ENCODE measurements around the gene TMEM39B.
A peak's percentile ranks its signal among the peaks of the same experiment; 100 is the strongest.
"Not testable (repeated sequence)": the region's sequence is repeated elsewhere in the genome, so short reads cannot be mapped to it uniquely, and the experiment has no call there.

Gene TMEM39B

DNA sequence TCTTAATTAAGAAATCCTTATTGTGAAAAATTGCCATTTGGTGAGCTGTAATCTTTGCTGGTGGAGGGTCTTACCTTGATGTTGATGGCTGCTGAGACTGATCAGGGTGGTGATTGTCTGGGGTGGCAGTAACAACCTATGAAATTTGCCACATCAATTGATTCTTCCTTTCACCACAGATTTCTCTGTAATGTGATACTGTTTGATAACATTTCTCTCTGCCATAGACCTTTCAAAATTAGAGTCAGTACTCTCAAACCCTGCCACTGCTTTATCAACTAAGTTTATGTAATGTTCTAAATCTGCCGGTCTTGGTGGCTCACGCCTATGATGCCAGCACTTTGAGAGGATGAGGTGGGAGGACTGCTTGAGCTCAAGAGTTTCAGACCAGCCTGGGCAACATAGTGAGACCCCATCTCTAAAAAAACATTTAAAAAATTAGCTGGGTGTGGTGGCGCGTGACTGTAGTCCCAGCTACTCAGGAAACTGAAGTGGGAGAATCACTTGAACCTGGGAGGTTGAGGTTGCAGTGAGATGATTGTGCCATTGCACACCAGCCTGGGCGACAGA is 40.2 kb downstream of the TMEM39B start:
- peaks cover 25% of the 10 kb centered on the region for H3K4me1 Mint-ChIP-seq (ENCODE audit: low read depth)
- peak overlapping the region; percentile 1 for H3K27ac Mint-ChIP-seq
- H3K4me3 Mint-ChIP-seq = peak overlapping the region; percentile 5
- H3K9me3 Mint-ChIP-seq = no peaks in the 10 kb centered on the region
- H3K27me3 Mint-ChIP-seq (ENCODE audit: low read depth) = no peaks in the 10 kb centered on the region
- peaks cover 3% of the 10 kb centered on the region for H3K36me3 Mint-ChIP-seq (ENCODE audit: low read depth)

DNA sequence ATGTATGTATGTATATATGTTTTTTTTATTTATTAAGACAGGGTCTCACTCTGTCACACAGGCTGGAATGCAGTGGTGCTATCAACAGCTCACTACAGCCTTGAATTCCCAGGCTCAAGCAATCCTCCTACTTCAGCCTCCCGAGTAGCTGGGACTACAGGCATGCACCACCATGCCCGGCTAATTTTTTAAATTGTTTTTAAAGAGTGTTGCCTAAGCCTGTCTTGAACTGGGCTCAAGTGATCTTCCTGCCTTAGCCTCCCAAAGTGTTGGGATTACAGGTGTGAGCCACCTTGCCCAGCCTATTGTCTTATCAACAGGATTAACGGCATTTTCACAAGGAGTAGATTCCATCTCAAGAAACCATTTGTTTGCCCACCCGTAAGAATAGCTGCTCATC is 40.7 kb downstream of the TMEM39B start:
- not testable (repeated sequence) for H3K27ac Mint-ChIP-seq; H3K27me3 Mint-ChIP-seq (ENCODE audit: low read depth); H3K36me3 Mint-ChIP-seq (ENCODE audit: low read depth); H3K4me3 Mint-ChIP-seq; H3K9me3 Mint-ChIP-seq
- H3K4me1 Mint-ChIP-seq (ENCODE audit: low read depth) = peaks cover 25% of the 10 kb centered on the region

DNA sequence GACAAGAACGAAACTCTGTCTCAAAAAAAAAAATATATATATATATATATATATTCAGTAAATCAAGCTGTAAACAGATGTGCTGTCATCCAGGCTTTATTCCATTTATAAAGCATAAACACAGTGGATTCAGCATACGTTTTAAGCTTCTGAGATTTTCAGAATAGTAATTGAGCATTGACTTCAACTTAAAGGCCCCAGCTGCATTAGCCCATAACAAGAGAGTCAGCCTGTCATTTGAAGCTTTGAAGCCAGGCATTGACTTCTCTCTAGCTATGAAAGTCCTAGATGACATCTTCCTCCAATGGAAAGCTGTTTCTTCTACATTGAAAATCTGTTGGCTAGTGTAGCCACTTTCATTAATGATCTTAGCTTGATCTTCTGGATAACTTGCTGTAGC is 41.7 kb downstream of the TMEM39B start:
- H3K4me3 Mint-ChIP-seq = no peak overlapping the region
- no peaks in the 10 kb centered on the region for H3K27me3 Mint-ChIP-seq (ENCODE audit: low read depth)
- no peaks in the 10 kb centered on the region for H3K9me3 Mint-ChIP-seq
- no peak overlapping the region for H3K27ac Mint-ChIP-seq
- H3K4me1 Mint-ChIP-seq (ENCODE audit: low read depth) = peaks cover 24% of the 10 kb centered on the region
- peaks cover 1% of the 10 kb centered on the region for H3K36me3 Mint-ChIP-seq (ENCODE audit: low read depth)

DNA sequence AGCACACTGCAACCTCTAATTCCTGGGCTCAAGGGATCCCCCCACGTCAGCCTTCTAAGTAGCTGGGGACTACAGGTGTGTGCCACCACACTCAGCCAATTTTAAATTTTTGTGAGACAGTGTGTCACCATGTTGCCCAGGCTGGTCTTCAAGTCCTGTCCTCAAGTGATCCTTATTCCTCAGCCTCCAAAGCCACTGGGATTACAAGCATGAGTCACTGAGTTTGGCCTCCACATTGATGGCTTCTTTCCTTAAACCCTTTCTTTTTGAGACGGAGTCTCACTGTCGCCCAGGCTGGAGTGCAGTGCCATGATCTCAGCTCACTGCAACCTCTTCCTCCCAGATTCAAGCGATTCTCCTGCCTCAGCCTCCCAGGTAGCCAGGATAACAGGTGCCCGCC is 42.8 kb downstream of the TMEM39B start:
- H3K27ac Mint-ChIP-seq = no peak overlapping the region
- no peaks in the 10 kb centered on the region for H3K9me3 Mint-ChIP-seq
- H3K4me3 Mint-ChIP-seq = no peak overlapping the region
- H3K4me1 Mint-ChIP-seq (ENCODE audit: low read depth) = peaks cover 22% of the 10 kb centered on the region
- peaks cover 1% of the 10 kb centered on the region for H3K36me3 Mint-ChIP-seq (ENCODE audit: low read depth)
- no peaks in the 10 kb centered on the region for H3K27me3 Mint-ChIP-seq (ENCODE audit: low read depth)

DNA sequence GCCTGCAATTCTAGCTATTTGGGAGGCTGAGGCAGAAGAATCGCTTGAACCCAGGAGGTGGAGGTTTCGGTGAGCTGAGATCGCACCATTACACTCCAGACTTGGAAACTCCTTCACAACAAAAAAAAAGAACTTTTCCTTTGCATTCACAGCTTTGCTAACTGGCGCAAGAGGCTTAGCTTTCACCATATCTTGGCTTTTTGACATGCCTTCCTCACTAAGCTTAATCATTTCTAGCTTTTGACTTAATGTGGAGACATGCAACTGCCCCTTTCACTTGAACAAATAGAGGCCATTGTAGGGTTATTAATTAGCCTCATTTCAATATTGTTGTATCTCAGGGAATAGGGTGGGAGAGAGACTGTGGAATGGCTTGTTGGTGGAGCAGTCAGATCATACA is 43.8 kb downstream of the TMEM39B start:
- no peak overlapping the region for H3K27ac Mint-ChIP-seq
- peaks cover 18% of the 10 kb centered on the region for H3K4me1 Mint-ChIP-seq (ENCODE audit: low read depth)
- H3K36me3 Mint-ChIP-seq (ENCODE audit: low read depth) = peaks cover 4% of the 10 kb centered on the region
- H3K27me3 Mint-ChIP-seq (ENCODE audit: low read depth) = no peaks in the 10 kb centered on the region
- no peaks in the 10 kb centered on the region for H3K9me3 Mint-ChIP-seq
- no peak overlapping the region for H3K4me3 Mint-ChIP-seq

DNA sequence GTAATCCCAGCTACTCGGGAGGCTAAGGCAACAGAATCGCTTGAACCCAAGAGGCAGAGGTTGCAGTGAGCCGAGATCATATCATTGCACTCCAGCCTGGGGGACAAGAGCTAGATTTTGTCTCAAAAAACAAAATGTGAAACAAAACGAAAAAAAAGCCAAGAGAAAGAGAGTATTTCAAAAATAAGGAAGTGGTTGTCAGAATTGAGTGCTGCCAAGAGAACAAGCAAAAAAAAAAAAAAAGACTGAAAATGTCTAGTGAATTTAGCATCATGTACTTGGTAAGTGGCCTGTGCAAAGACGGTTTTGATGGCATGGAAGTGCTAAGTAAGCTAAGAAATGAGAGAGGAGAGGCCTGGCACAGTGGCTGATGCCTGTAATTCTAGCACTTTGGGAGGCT is 49.4 kb downstream of the TMEM39B start:
- H3K36me3 Mint-ChIP-seq (ENCODE audit: low read depth) = peaks cover 9% of the 10 kb centered on the region
- H3K4me3 Mint-ChIP-seq = peak overlapping the region; percentile 9
- H3K27me3 Mint-ChIP-seq (ENCODE audit: low read depth) = no peaks in the 10 kb centered on the region
- no peak overlapping the region for H3K27ac Mint-ChIP-seq
- no peaks in the 10 kb centered on the region for H3K9me3 Mint-ChIP-seq
- H3K4me1 Mint-ChIP-seq (ENCODE audit: low read depth) = peaks cover 20% of the 10 kb centered on the region

DNA sequence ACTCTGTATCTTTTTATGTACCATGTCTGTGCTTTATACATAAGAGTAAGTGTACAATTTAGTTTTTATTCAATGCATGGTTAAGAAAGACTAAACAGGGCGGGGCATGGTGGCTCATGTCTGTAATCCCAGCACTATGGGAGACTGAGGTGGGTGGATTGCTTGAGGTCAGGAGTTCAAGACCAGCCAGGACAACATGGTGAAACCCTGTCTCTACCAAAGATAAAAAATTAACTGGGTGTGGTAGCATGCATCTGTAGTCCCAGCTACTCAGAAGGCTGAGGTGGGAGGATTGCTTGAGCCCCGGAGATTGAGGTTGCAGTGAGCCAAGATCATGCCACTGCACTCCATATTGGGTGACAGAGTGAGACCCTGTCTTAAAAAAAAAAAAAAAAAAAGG is 50.6 kb downstream of the TMEM39B start:
- H3K4me1 Mint-ChIP-seq (ENCODE audit: low read depth) = peaks cover 28% of the 10 kb centered on the region
- H3K9me3 Mint-ChIP-seq; H3K36me3 Mint-ChIP-seq (ENCODE audit: low read depth); H3K27me3 Mint-ChIP-seq (ENCODE audit: low read depth); H3K27ac Mint-ChIP-seq; H3K4me3 Mint-ChIP-seq: not testable (repeated sequence)

DNA sequence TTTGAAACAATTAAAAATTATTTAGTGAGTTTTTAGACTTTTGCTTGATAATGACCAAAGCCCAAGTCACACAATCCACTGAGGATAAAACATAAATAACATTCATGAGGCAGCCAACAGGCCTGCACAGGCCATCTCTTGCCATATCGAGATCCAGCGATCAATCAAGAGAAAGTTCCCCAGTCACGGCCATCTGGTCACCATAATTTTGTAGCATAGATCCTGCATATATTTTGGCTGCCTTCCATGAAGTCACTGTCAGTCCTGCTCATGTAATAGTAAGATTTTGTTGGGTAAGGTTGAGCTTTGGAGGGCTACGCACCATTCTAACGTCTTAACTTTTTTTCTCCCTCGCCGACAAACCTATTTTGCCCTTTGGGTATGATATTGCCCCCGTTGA is 52.6 kb downstream of the TMEM39B start:
- H3K27me3 Mint-ChIP-seq (ENCODE audit: low read depth) = no peaks in the 10 kb centered on the region
- H3K36me3 Mint-ChIP-seq (ENCODE audit: low read depth) = peaks cover 9% of the 10 kb centered on the region
- H3K9me3 Mint-ChIP-seq = no peaks in the 10 kb centered on the region
- no peak overlapping the region for H3K27ac Mint-ChIP-seq
- H3K4me3 Mint-ChIP-seq = no peak overlapping the region
- H3K4me1 Mint-ChIP-seq (ENCODE audit: low read depth) = peaks cover 31% of the 10 kb centered on the region

DNA sequence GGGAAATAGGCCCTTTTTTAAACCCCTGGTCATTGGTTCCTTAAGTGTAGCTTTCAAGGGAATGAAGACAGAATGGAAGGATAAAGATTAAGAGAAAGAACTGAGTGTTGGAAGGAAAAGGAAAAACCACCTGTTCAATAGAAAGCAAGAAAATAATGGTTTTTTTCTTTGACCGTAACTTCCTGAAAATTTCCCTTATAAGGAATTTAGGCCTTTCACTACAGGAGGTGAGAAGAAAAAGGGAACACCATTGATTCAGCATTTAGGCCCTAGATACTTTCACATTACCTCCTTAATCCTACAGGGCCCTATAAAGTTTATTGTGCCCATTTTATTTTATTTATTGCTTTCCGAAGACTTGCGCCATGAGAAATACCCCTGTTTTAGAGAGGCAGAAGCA is 54.0 kb downstream of the TMEM39B start:
- peaks cover 26% of the 10 kb centered on the region for H3K4me1 Mint-ChIP-seq (ENCODE audit: low read depth)
- H3K27me3 Mint-ChIP-seq (ENCODE audit: low read depth) = no peaks in the 10 kb centered on the region
- no peak overlapping the region for H3K27ac Mint-ChIP-seq

DNA sequence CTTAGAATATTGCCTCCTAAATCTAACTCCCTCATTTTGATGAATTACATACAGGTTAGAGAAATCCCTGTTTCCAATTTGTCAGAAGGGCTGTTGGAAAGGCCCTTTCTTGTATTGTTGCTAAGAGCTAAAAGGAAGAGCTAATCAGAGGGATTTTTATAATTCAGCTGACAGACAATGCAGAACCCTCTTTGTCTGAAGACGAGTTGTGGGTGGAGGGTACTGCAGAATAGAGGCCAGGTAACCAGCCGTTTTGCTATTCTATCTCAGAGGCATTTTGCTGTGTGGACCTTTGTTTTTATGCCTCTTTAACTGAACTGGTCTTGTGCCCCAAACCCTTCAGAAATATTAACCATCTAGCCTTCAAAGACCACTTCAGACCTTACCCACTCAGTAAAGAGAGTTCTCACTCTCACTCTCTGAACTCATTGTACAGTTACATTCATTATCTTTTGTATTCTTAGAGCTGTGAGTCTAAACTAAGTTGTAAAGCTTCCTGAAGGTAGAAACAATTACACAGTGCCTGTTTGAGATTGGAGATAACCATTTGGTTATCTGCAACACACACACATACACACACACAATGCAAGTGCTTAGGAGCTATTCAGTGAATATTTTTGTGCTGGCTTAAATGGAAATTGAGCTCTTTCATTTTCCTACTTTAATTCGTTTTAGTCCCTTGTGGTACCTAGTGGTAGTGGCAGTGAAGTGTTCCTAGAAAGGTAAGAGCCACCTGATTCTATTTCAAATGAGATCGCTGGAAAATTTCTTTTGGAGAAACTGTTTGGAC is 54.9 kb downstream of the TMEM39B start:
- Mint-ChIP-seq H3K9me3 (no peaks in the 10 kb centered on the region), H3K27ac (no peak overlapping the region), H3K4me1 (ENCODE audit: low read depth) (peaks cover 21% of the 10 kb centered on the region)

More for the DNA sequence above, 54.0 kb downstream of the TMEM39B start:
- Mint-ChIP-seq H3K9me3 (no peaks in the 10 kb centered on the region), H3K4me3 (no peak overlapping the region), H3K36me3 (ENCODE audit: low read depth) (peaks cover 6% of the 10 kb centered on the region)

DNA sequence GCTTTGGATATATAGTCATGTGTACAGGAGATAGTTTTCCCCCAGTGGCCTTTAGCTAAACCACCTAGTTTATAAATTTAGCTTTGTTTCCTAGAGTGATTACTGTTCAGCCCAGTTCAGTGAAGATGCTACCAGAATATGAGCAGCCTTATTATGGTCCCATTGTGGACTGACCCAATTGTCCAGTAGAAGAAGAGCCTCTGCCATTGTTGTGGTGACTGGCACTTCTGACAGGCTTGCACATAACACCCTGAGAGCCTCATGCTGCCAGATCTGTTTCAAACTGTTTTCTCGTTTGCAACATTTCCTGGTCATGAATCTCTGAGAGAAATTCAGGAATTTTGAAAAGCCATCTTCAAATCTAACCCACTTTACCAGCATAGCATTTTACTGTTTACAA is 55.7 kb downstream of the TMEM39B start:
- H3K27ac Mint-ChIP-seq = no peak overlapping the region
- H3K36me3 Mint-ChIP-seq (ENCODE audit: low read depth) = peaks cover 2% of the 10 kb centered on the region
- peaks cover 15% of the 10 kb centered on the region for H3K4me1 Mint-ChIP-seq (ENCODE audit: low read depth)
- no peaks in the 10 kb centered on the region for H3K9me3 Mint-ChIP-seq
- no peak overlapping the region for H3K4me3 Mint-ChIP-seq
- no peaks in the 10 kb centered on the region for H3K27me3 Mint-ChIP-seq (ENCODE audit: low read depth)

More for the DNA sequence above, 54.9 kb downstream of the TMEM39B start:
- Mint-ChIP-seq H3K27me3 (ENCODE audit: low read depth) (no peaks in the 10 kb centered on the region), H3K4me3 (no peak overlapping the region), H3K36me3 (ENCODE audit: low read depth) (peaks cover 2% of the 10 kb centered on the region)

DNA sequence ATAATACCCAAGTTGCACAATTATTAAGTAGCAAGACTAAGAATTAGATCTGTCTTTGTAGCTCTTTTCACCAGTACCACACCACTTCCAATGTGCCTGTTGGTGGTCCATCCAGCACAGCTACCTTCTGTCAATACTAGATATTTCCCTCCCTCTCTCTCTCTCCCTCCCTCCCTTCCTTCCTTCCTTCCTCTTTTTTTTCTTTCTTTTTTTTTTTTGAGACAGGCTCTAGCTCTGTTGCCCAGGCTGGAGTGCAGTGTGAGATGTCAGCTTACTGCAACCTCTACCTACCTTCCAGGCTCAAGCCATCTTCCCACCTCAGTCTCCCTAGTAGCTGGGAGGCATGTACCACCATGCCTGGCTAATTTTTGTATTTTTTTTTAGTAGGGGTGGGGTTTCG is 56.2 kb downstream of the TMEM39B start:
- H3K27ac Mint-ChIP-seq = no peak overlapping the region
- peaks cover 15% of the 10 kb centered on the region for H3K4me1 Mint-ChIP-seq (ENCODE audit: low read depth)
- no peak overlapping the region for H3K4me3 Mint-ChIP-seq
- no peaks in the 10 kb centered on the region for H3K27me3 Mint-ChIP-seq (ENCODE audit: low read depth)
- no peaks in the 10 kb centered on the region for H3K9me3 Mint-ChIP-seq
- H3K36me3 Mint-ChIP-seq (ENCODE audit: low read depth) = peaks cover 2% of the 10 kb centered on the region

DNA sequence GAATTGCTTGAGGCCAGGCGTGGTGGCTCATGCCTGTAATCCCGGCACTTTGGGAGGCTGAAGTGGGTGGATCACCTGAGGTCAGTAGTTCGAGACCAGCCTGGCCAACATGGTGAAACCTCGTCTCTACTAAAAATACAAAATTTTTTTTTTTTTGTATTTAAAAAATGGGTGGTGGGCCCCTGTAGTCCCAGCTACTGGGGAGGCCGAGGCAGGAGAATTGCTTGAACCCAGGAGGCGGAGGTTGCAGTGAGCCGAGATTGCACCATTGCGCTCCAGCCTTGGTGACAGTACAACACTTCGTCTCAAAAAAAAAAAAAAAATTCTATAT is 61.2 kb downstream of the TMEM39B start:
- not testable (repeated sequence) for H3K4me3 Mint-ChIP-seq; H3K27me3 Mint-ChIP-seq (ENCODE audit: low read depth); H3K9me3 Mint-ChIP-seq; H3K36me3 Mint-ChIP-seq (ENCODE audit: low read depth); H3K27ac Mint-ChIP-seq
- H3K4me1 Mint-ChIP-seq (ENCODE audit: low read depth) = peaks cover 12% of the 10 kb centered on the region

DNA sequence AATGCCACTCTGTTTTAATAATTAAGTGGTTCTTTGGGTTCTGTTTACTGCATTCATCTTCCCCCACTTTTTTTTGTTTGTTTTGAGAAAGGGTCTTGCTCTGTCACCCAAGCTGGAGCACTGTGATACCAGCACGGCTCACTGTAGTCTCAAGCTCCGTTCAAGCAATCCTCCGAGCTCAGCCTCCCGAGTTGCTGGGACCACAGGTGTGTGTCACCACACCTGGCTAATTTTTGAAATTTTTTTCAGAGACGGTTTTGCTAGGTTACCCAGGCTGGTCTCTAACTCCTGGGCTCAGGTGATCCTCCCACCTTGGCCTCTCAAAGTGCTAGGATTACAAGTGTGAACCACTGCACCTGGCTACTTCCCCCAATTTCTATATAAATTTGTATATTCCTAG is 64.4 kb downstream of the TMEM39B start:
- Mint-ChIP-seq H3K27me3 (ENCODE audit: low read depth) (no peaks in the 10 kb centered on the region), H3K27ac (no peak overlapping the region), H3K4me3 (no peak overlapping the region), H3K36me3 (ENCODE audit: low read depth) (peaks cover 7% of the 10 kb centered on the region), H3K4me1 (ENCODE audit: low read depth) (peaks cover 19% of the 10 kb centered on the region), H3K9me3 (no peaks in the 10 kb centered on the region)

DNA sequence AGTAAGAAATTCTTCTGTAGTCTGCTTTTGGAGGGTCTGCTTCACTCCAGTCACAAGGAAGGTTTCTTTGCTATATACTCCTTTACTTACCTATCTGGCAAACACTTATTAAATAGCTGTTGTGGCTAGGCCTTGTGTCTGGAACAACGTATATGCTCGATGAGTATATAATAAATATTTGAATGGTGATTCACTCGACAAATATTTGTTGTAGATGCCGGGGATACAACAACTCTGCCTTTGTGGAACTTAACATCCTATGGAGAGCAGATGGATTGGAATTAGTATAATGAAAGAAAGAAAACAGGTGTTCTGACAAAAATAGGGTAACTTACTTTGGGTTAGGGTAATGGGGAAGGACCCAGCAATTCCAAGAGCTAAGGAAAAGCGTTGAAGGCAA is 66.2 kb downstream of the TMEM39B start:
- Mint-ChIP-seq H3K27me3 (ENCODE audit: low read depth) (no peaks in the 10 kb centered on the region), H3K9me3 (no peaks in the 10 kb centered on the region), H3K36me3 (ENCODE audit: low read depth) (peaks cover 7% of the 10 kb centered on the region), H3K4me3 (no peak overlapping the region), H3K27ac (no peak overlapping the region), H3K4me1 (ENCODE audit: low read depth) (peaks cover 21% of the 10 kb centered on the region)

Data from T-helper 1 cell treated with Interleukin-12 subunit alpha and Interleukin-12 subunit beta and Interleukin-4 antibody, amounts not matched to agents 30 μg/mL and 1 μg/mL, for 36 hours (primary cell).